G401 (cell line): ENCODE measurements around the gene PRSS8. TPM values are rescaled to one million over a fixed set of nuclear protein-coding genes. Genes with fewer than 3 reads are reported as not detected.

ENCODE experiments used
- DNase-seq: peaks from one replicate; pipeline ENCODE4 v3.0.0-alpha.2; 2015; ENCODE audit warnings: low spot score
- in situ Hi-C: cut with HindIII; loops from 2 replicates; pipeline ENCODE4 v1.10.0; 2016; ENCODE audit warnings: low sequenced_read_pairs, mixed read lengths
- total RNA-seq: library from RNA; depleted of rRNA; stranded (reverse); fragments of >200 nt; shearing (Covaris generic); gene quantifications from 2 replicates; pipeline ENCODE4 v1.2.3, GENCODE V29; 2014; rRNA removed

PRSS8 gene
- total RNA-seq, 1 experiment from 2014 or later = not detected

- no peak for DNase-seq
Observed at GRCh38 chr16:31086629-31086906, 49.0 kb downstream of the PRSS8 start.

GRCh38 chr16:31085873-31086628, 49.5 kb downstream of the PRSS8 start:
- DNase-seq = no peak
- in situ Hi-C loops = no loop called here

More at GRCh38 chr16:31086629-31086906, 49.0 kb downstream of the PRSS8 start:
- in situ Hi-C loops = no loop called here

- DNase-seq = no peak
- in situ Hi-C loops = no loop called here
Observed at GRCh38 chr16:31085411-31085810, 50.1 kb downstream of the PRSS8 start.

GRCh38 chr16:31084584-31085302, 50.8 kb downstream of the PRSS8 start:
- no peak for DNase-seq
- in situ Hi-C loops = no loop called here

- in situ Hi-C loops = no loop called here
- DNase-seq = no peak
Observed at GRCh38 chr16:31083981-31084380, 51.5 kb downstream of the PRSS8 start.

GRCh38 chr16:31083556-31083955, 52.0 kb downstream of the PRSS8 start:
- DNase-seq = no peak
- in situ Hi-C loops = no loop called here

GRCh38 chr16:31083081-31083480, 52.4 kb downstream of the PRSS8 start:
- DNase-seq = no peak
- in situ Hi-C loops = no loop called here

- no peak for DNase-seq
- in situ Hi-C loops = no loop called here
Observed at GRCh38 chr16:31082368-31083045, 53.0 kb downstream of the PRSS8 start.

Other genes with a start within 250 kb of the PRSS8 start
- gene BCL7C, start 241.7 kb downstream of the PRSS8 start, total RNA-seq = 58.1 and 89.3 TPM in 2 replicates
- 2.1 and 2.4 TPM in 2 replicates for gene CTF1, start 239.1 kb downstream of the PRSS8 start, total RNA-seq
- 67.1 and 85.6 TPM in 2 replicates for gene FBXL19, start 212.2 kb downstream of the PRSS8 start, total RNA-seq
- gene ORAI3, start 186.7 kb downstream of the PRSS8 start, total RNA-seq = 57.6 and 62.8 TPM in 2 replicates
- gene SETD1A, start 178.0 kb downstream of the PRSS8 start, total RNA-seq = 0.51 and 1.1 TPM in 2 replicates
- gene HSD3B7, start 150.5 kb downstream of the PRSS8 start, total RNA-seq = 21.7 and 23.6 TPM in 2 replicates
- gene STX1B, start 125.1 kb downstream of the PRSS8 start, total RNA-seq = 0.37 and 5.4 TPM in 2 replicates
- 54.0 and 54.8 TPM in 2 replicates for gene STX4, start 102.2 kb downstream of the PRSS8 start, total RNA-seq
- 27.9 and 52.0 TPM in 2 replicates for gene ZNF668, start 61.5 kb downstream of the PRSS8 start, total RNA-seq
- gene ZNF646, start 61.3 kb downstream of the PRSS8 start, total RNA-seq = 12.0 and 21.2 TPM in 2 replicates
- gene PRSS53, start 46.8 kb downstream of the PRSS8 start, total RNA-seq = 0.44 and 2.8 TPM in 2 replicates
- gene VKORC1, start 40.9 kb downstream of the PRSS8 start, total RNA-seq = 121 and 129 TPM in 2 replicates
- gene BCKDK, start 27.3 kb downstream of the PRSS8 start, total RNA-seq = 52.5 and 55.3 TPM in 2 replicates
- gene KAT8, start 18.1 kb downstream of the PRSS8 start, total RNA-seq = 86.9 and 88.7 TPM in 2 replicates
- gene PRSS36, start 14.3 kb upstream of the PRSS8 start, total RNA-seq = 0.06 TPM in 1 of 2 replicates, not detected in the other
- gene FUS, start 44.4 kb upstream of the PRSS8 start, total RNA-seq = 40.7 and 70.0 TPM in 2 replicates
- 17.2 and 27.2 TPM in 2 replicates for gene PYCARD, start 67.0 kb upstream of the PRSS8 start, total RNA-seq
- not detected in 2 replicates for gene TRIM72, start 78.4 kb upstream of the PRSS8 start, total RNA-seq
- gene PYDC1, start 81.4 kb upstream of the PRSS8 start, total RNA-seq = not detected in 2 replicates
- 0.27 and 3.1 TPM in 2 replicates for gene ITGAM, start 124.2 kb upstream of the PRSS8 start, total RNA-seq
- 0.03 TPM in 1 of 2 replicates, not detected in the other for gene ITGAX, start 219.4 kb upstream of the PRSS8 start, total RNA-seq